IPS-20b (cell line): Measurements from ENCODE around the gene MTNR1B.

Experiments
- H3K27ac ChIP-seq: one replicate; pipeline ENCODE4 v1.5.1; 2013; ENCODE audit warnings: low read length
- H3K27me3 ChIP-seq: 2 replicates; pipeline ENCODE4 v1.6.1; 2013; ENCODE audit warnings: mild to moderate bottlenecking, low read length, inconsistent platforms; ENCODE audit not compliant: insufficient read depth
- H3K36me3 ChIP-seq: 2 replicates; pipeline ENCODE4 v1.6.1; 2013; ENCODE audit warnings: low read depth, mild to moderate bottlenecking, inconsistent platforms, low read length, moderate library complexity; ENCODE audit not compliant: insufficient read depth
- H3K4me1 ChIP-seq: 2 replicates; pipeline ENCODE4 v1.6.1; 2013; ENCODE audit warnings: mild to moderate bottlenecking, control low read depth, inconsistent platforms, low read length, moderate library complexity; ENCODE audit not compliant: insufficient read depth
- H3K4me3 ChIP-seq: 2 replicates; pipeline ENCODE4 v1.5.1; 2013; ENCODE audit warnings: mild to moderate bottlenecking, low read length, inconsistent platforms
- H3K9ac ChIP-seq: 2 replicates; pipeline ENCODE4 v1.6.1; 2013; ENCODE audit warnings: low read depth, mild to moderate bottlenecking, inconsistent platforms, low read length, moderate library complexity
- H3K9me3 ChIP-seq: 2 replicates; pipeline ENCODE4 v1.6.1; 2013; ENCODE audit warnings: mild to moderate bottlenecking, low read depth, low read length, inconsistent platforms; ENCODE audit not compliant: insufficient read depth

MTNR1B gene

GRCh38 chr11:92978271-92979111 is 9.0 kb downstream of the MTNR1B start:
- H3K27ac ChIP-seq = no peak overlapping the region
- H3K4me3 ChIP-seq = no peak overlapping the region
- no peaks in the 10 kb centered on the region for H3K36me3 ChIP-seq
- no peaks in the 10 kb centered on the region for H3K4me1 ChIP-seq
- no peaks in the 10 kb centered on the region for H3K9me3 ChIP-seq
- no peak overlapping the region for H3K9ac ChIP-seq
- H3K27me3 ChIP-seq = no peaks in the 10 kb centered on the region

- Histone ChIP-seq H3K27me3 (no peaks in the 10 kb centered on the region), H3K9ac (no peak overlapping the region), H3K27ac (no peak overlapping the region), H3K36me3 (no peaks in the 10 kb centered on the region), H3K4me1 (no peaks in the 10 kb centered on the region), H3K9me3 (no peaks in the 10 kb centered on the region), H3K4me3 (no peak overlapping the region)
Observed at GRCh38 chr11:92979176-92979575, 9.7 kb downstream of the MTNR1B start.

GRCh38 chr11:92980312-92980711 is 10.9 kb downstream of the MTNR1B start:
- no peaks in the 10 kb centered on the region for H3K36me3 ChIP-seq
- peaks cover 3% of the 10 kb centered on the region; the same call in 1 of the 2 replicates for H3K4me1 ChIP-seq

GRCh38 chr11:92981508-92982043 is 12.1 kb downstream of the MTNR1B start:
- Histone ChIP-seq H3K9ac (no peak overlapping the region), H3K9me3 (no peaks in the 10 kb centered on the region), H3K4me3 (no peak overlapping the region), H3K36me3 (no peaks in the 10 kb centered on the region), H3K27me3 (no peaks in the 10 kb centered on the region), H3K27ac (no peak overlapping the region), H3K4me1 (peaks cover 3% of the 10 kb centered on the region; the same call in 1 of the 2 replicates)

More at GRCh38 chr11:92980312-92980711, 10.9 kb downstream of the MTNR1B start:
- no peaks in the 10 kb centered on the region for H3K9me3 ChIP-seq
- no peak overlapping the region for H3K4me3 ChIP-seq
- no peak overlapping the region for H3K27ac ChIP-seq
- no peak overlapping the region for H3K9ac ChIP-seq
- H3K27me3 ChIP-seq = no peaks in the 10 kb centered on the region

GRCh38 chr11:92986585-92986984 is 17.1 kb downstream of the MTNR1B start:
- peaks cover 3% of the 10 kb centered on the region; the same call in 1 of the 2 replicates for H3K4me1 ChIP-seq
- no peak overlapping the region for H3K9ac ChIP-seq
- H3K4me3 ChIP-seq = no peak overlapping the region
- H3K9me3 ChIP-seq = peaks cover 4% of the 10 kb centered on the region; the same call in 1 of the 2 replicates
- H3K36me3 ChIP-seq = no peaks in the 10 kb centered on the region
- no peak overlapping the region for H3K27ac ChIP-seq
- no peaks in the 10 kb centered on the region for H3K27me3 ChIP-seq

- H3K4me3 ChIP-seq = no peak overlapping the region
- H3K27ac ChIP-seq = no peak overlapping the region
- no peaks in the 10 kb centered on the region for H3K36me3 ChIP-seq
- no peaks in the 10 kb centered on the region for H3K4me1 ChIP-seq
- H3K27me3 ChIP-seq = no peaks in the 10 kb centered on the region
- H3K9ac ChIP-seq = no peak overlapping the region
- peaks cover 4% of the 10 kb centered on the region; the same call in 1 of the 2 replicates for H3K9me3 ChIP-seq
Observed at GRCh38 chr11:92993004-92993403, 23.6 kb downstream of the MTNR1B start.

GRCh38 chr11:93000511-93001476 is 31.3 kb downstream of the MTNR1B start:
- Histone ChIP-seq H3K27ac (no peak overlapping the region), H3K36me3 (no peaks in the 10 kb centered on the region), H3K9ac (no peak overlapping the region), H3K27me3 (no peaks in the 10 kb centered on the region), H3K4me3 (no peak overlapping the region), H3K9me3 (no peaks in the 10 kb centered on the region), H3K4me1 (no peaks in the 10 kb centered on the region)

- H3K4me3 ChIP-seq = no peak overlapping the region
- H3K27ac ChIP-seq = no peak overlapping the region
- H3K9me3 ChIP-seq = no peaks in the 10 kb centered on the region
- H3K27me3 ChIP-seq = no peaks in the 10 kb centered on the region
- H3K36me3 ChIP-seq = no peaks in the 10 kb centered on the region
- no peaks in the 10 kb centered on the region for H3K4me1 ChIP-seq
- no peak overlapping the region for H3K9ac ChIP-seq
Observed at GRCh38 chr11:93001806-93002205, 32.4 kb downstream of the MTNR1B start.

GRCh38 chr11:93002380-93002779 is 32.9 kb downstream of the MTNR1B start:
- H3K9ac ChIP-seq = no peak overlapping the region
- H3K4me3 ChIP-seq = no peak overlapping the region
- no peak overlapping the region for H3K27ac ChIP-seq
- no peaks in the 10 kb centered on the region for H3K36me3 ChIP-seq
- no peaks in the 10 kb centered on the region for H3K4me1 ChIP-seq
- H3K9me3 ChIP-seq = no peaks in the 10 kb centered on the region
- H3K27me3 ChIP-seq = no peaks in the 10 kb centered on the region

- H3K36me3 ChIP-seq = no peaks in the 10 kb centered on the region
- no peaks in the 10 kb centered on the region for H3K4me1 ChIP-seq
- H3K27ac ChIP-seq = no peak overlapping the region
- H3K27me3 ChIP-seq = no peaks in the 10 kb centered on the region
- no peak overlapping the region for H3K4me3 ChIP-seq
- no peaks in the 10 kb centered on the region for H3K9me3 ChIP-seq
- H3K9ac ChIP-seq = no peak overlapping the region
Observed at GRCh38 chr11:93005239-93005638, 35.8 kb downstream of the MTNR1B start.

GRCh38 chr11:93013646-93014045 is 44.2 kb downstream of the MTNR1B start:
- no peaks in the 10 kb centered on the region for H3K27me3 ChIP-seq
- H3K36me3 ChIP-seq = no peaks in the 10 kb centered on the region
- peaks cover 8% of the 10 kb centered on the region for H3K9me3 ChIP-seq
- H3K9ac ChIP-seq = no peak overlapping the region
- no peaks in the 10 kb centered on the region for H3K4me1 ChIP-seq
- H3K4me3 ChIP-seq = no peak overlapping the region
- no peak overlapping the region for H3K27ac ChIP-seq
